Stimulated activated CD4-positive, alpha-beta T cell treated with anti-CD3 and anti-CD28 coated beads, Interleukin-1b, Interleukin-23, amount 100 ng/mL, for 48 hours (primary cell): Measurements from ENCODE around the gene KRT6C.

Source experiments
- DNase-seq: peaks from one replicate; pipeline ENCODE4 v3.0.0-alpha.2; 2020

The KRT6C gene

DNA sequence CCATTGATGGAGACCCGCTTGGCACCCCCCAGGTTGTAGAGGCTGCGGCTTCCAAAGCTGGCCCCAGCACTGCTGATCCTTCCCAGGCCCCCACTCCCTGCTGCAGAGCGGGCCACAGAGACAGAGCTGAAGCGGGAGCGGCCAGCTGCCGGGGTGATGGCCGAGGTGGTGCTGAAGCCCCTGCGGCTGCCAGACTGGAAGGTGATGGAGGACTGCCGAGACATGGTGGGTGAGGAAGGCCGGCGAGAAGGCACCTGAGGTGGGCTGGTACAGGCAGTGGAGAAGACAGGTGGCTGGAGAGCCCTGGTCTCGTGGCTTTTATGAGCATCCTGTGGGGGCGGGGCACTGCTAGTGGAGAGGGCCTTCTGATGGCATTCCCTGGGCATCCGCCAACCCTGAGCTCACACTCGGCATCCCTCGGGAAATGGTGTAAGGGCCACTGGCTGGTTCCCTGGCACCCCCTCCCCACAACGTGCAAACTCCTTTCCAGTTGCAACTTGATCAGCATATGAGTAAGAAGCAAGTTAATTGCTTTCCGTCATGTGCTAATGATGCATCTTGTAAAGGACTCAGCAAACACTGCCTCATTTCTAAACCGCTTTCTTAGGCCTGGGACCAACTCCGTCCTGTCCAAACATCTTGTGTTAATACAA is 39.4 kb downstream of the KRT6C start, which contains the start of gene KRT75:
Gene KRT75 (minus strand): TSS at position 291 of the 653 bp plus-strand sequence. CDS start 67 bp downstream, at position 224.
- DNase-seq = no peak

DNA sequence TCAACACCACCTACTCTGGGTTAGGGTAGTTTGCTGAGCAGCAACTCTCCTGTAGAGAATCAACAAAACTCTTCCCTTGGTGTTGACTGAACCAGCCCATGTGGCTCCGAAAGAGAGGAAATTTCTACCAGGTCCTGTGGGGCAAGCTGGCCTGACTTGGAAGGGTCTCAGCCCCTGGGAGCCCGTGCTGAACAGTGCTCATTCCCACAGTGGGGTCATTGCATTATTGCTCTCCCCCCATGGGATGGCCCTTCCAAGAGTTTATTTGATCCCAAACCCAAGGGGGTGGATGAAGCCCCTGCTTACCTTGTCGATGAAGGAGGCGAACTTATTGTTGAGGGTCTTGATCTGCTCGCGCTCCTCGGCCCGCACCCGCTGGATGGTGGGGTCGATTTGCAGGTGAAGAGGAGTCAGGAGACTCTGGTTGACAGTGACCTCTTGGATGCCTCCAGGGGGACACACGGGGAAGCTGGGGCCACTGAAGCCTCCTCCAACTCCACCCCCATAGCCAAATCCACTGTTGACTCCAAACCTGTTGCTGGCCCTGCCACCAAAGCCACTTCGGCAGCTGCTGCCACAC is 40.0 kb downstream of the KRT6C start:
- DNase-seq = no peak

DNA sequence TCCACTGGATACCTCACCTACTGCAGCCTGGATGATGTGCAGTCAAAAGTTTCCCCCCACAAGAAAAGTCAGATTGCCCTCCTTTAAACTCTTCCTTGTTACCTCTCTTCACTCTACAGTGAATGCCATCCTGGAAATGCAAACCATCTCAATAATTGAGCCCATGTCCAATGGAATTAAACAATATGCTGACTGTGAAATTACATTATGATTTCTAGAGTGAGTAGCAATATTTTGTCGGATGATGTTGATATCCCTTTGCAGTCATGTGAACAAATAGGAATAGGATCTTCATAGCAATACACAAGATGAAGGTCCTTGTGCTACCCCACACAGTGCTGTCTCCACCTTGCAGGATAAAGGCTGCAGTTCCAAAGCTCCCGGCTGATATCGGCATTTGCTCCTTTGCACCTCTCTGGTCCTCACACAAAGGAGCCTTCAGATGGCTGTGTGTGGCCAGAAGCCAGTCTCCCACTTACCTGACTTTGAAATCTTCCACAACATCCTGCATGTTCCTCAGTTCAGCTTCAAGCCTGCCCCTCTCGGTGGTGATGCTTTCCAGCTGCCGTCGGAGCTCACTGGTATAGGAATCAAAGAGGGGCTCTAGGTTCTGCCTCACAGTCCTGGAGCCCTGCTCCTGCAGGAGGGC is 40.9 kb downstream of the KRT6C start:
- DNase-seq = no peak

DNA sequence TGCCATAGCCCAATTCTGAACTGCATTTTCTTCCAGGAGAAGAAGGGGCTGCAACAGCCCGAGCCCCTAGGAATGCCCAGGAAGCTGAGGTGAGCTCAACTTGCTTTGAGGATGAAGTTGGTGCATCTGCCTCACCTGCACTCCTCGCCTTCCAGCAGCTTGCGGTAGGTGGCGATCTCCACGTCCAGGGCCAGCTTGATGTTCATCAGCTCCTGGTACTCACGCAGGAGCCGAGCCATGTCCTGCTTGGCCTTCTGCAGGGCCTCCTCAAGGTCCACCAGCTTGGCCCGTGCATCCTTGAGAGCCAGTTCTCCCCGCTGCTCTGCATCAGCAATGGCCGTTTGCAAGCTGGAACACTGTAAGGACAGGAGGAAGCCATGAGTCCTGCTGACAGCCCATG is 45.5 kb downstream of the KRT6C start:
- DNase-seq = no peak

DNA sequence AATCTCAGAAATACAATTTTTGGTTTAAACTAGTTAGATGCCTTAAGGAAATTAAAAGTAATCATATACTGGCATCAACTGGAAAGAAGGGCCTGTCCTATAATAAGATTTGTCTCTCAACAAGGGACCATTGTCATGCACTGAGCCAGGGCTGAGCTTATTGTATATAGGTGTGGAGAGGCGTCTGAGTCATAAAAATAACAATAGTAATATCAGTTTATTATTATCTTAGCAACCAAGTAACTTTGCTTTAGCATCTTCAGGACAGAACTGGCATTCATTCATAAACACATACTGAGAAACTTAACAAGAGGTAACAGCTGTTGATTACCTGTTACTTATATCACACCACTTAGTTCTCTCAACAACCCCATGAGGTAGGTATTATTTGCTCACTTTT is 46.5 kb downstream of the KRT6C start:
- no peak for DNase-seq

DNA sequence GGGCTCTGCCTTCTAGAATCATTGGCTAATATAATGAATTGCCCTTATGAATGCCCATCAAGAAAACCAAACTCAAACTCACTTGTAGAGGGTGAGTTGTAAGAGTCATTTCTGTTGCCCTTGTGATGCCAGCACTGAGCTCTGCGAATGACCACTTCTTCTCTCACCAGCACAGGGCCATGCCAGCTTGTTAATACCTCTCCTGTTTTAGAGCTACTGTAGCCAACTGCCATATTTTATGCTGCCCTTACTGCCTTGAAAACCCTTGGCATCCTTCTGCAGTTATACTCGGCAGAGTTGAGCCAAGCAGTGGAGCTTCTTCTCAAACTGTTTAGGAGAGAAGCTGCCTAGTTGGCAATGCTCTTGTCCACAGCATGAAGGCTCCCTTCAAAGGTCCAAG is 47.6 kb downstream of the KRT6C start:
- no peak for DNase-seq

DNA sequence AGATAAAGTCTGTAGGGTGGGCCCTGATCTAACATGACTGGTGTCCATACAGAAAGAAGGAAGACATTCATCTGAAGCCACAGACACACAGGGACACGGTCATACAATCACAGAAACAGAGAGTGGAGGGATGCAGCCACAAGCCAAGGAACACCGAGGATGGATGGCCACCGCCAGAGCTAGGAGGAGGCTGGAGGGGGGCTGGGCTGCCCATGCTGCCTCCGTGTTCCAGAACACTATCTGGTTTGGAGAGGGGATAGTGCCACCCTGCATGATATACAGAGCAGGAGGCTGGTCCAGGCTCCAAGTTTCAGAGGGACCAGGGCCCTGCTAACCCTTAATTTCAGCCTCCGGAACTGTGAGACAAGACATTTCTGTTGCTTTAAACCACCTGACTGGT is 48.1 kb downstream of the KRT6C start:
- no peak for DNase-seq

DNA sequence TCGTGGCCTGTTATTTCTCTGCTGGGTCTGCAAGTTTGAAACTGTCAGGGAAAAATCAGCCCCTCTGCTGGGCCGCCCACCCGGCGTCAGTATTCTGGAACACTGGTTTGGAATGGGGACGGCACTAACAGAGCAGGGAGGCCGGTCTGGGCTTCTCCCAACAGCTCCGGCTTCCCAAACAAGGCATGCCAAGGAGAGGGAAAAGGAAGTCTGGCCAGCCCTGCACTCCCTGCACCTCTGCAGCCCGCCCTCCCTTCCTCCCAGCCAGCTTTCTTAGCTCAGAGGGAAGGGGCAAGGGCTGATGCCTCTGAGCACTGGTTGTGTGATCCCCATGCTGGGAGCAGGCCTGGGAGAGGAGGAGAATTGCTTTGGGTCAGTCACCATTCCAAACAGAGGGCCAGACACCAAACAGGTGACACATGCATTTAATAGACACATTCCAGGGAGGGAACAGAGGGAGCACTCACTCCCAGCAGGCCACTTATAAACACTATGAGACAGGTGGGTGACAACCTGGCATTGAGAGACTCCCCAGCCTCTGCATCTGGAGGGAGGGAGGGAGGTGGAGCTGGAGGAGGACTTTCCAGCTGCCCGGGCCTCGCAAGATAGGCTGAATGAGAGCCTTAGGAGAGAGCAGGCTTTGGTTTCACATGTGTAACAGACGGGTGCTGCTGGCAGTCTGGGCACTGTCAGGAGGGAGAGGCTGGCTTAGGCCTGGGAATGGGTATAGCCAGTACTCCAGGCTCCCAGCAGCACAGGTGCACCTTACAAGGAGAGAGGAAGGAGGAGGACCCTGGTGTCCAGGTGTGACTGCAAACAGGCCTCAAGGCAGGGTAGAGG is 49.7 kb downstream of the KRT6C start:
- DNase-seq = no peak

DNA sequence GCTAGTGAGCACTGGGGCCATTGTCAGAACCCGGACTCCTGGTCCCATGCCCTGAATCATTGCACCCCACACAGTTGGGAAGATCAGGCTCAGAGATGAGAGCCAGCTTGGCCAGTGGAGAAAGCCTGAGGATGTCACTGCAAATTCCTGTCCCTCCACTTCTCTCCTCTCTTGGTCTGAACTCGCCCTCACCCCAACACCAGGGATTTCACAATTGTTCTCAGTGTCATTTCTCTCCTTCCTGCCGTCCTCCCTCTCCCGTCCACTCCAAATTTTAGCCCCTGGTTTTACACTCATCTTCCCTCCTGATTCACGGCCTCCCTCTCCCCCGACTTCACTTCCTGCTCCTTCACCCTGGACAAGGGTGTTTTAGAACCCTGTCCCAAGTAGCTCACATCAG is 50.6 kb downstream of the KRT6C start:
- DNase-seq = no peak

DNA sequence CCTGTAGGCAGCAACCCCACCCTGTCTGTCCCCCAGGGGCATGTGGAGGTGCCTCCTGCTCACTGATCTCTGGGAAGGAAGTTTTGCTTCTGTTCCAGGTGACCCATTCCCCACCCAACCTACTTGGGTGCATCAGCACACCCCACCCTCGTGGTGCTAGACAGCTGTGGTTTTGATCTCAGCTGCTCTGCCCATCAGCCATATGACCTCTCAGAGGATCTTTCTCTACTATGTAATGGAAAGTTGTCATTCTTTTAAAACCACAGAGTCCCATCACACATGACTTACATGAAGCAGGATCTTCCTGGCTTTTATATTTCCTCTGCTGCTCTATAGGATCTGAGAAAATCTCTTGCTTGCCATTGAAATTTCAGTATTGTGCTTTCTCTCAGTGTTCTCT is 53.9 kb downstream of the KRT6C start:
- no peak for DNase-seq

DNA sequence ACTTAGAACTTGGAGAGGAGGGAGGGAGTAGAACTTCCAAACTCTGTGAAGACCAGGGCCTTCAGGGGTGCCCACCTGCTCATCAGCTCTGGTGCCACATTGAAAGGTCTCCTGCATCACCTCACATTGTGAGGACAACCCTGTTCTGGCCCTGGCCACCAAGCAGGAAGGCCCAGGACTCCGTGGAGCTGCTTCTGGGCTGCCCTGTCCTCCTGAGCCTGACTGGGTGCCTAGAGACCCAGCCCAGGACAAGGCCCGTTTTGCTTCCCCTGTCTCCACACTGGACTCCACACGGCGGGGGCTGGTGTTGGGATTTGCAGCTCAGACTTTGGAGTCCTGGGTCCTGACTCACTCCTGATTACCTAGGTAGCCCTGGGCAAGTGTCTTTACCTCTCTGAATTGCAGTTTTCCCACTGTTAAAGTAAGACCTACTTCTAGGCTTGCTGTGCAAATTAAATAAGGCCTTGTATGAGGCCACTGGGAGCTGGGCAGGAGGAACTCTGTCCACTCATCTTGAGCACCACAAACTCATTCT is 55.0 kb downstream of the KRT6C start:
- no peak for DNase-seq
